GM10266 (cell line): ENCODE measurements around the gene KCNG4.
"Not testable (repeated sequence)": the region's sequence is repeated elsewhere in the genome, so short reads cannot be mapped to it uniquely, and the experiment has no call there.

ENCODE experiments used
- DNase-seq: peaks from one replicate; pipeline ENCODE4 v3.0.0; 2012; ENCODE audit errors: extremely low spot score
- TF ChIP-seq, protein P1 (sequence below): IDR thresholded peaks from 2 replicates; pipeline ENCODE4 v1.5.1; 2012; ENCODE audit warnings: mild to moderate bottlenecking, low read depth; ENCODE audit not compliant: control insufficient read depth, insufficient read depth; ENCODE audit errors: missing control alignments

KCNG4 gene

GRCh38 chr16:84209989-84210388 is 29.8 kb downstream of the KCNG4 start:
- TF ChIP-seq, protein P1, sequence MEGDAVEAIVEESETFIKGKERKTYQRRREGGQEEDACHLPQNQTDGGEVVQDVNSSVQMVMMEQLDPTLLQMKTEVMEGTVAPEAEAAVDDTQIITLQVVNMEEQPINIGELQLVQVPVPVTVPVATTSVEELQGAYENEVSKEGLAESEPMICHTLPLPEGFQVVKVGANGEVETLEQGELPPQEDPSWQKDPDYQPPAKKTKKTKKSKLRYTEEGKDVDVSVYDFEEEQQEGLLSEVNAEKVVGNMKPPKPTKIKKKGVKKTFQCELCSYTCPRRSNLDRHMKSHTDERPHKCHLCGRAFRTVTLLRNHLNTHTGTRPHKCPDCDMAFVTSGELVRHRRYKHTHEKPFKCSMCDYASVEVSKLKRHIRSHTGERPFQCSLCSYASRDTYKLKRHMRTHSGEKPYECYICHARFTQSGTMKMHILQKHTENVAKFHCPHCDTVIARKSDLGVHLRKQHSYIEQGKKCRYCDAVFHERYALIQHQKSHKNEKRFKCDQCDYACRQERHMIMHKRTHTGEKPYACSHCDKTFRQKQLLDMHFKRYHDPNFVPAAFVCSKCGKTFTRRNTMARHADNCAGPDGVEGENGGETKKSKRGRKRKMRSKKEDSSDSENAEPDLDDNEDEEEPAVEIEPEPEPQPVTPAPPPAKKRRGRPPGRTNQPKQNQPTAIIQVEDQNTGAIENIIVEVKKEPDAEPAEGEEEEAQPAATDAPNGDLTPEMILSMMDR = no peak
- no peak for DNase-seq

- TF ChIP-seq, protein P1 = no peak
- DNase-seq = no peak
These were observed 31.9 kb downstream of the KCNG4 start for GRCh38 chr16:84207879-84208278.

- TF ChIP-seq, protein P1 = no peak
- DNase-seq = no peak
These were observed 32.6 kb downstream of the KCNG4 start for GRCh38 chr16:84207251-84207650.

DNA sequence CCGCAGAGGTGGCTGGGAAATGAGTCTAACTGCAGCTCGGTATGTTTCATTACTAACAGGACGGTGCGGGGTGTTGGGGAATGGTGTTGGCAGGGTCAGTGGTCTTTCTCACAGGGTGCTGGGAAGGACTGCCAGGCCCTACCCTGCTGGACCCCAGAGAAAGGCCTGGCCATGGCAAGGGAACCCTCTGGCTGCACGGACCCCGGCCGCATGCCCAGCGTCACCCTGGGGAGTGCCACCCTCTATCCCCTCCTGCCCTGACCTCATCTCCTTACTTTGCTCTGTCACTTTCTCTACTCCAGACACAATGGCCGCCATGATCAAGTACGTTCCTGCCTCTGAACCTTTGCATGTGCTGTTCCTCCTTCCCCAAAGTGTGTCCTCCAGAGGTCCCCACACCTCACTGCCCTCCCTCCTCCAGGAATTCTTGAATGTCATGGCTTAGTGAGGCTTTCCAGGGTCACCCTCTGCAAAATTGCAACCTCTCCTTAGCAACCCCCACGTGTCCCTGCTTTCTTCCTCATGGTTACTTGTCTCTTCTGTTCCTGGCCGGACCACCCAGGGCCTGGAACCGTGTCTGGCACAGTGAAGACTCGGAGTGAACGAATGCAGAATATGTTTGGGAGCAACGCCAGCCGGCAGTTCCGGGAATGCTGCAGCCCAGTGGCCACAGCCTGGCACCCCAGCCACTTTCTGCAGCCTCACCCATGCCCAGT is 33.7 kb downstream of the KCNG4 start:
- TF ChIP-seq, protein P1 = no peak
- no peak for DNase-seq

DNA sequence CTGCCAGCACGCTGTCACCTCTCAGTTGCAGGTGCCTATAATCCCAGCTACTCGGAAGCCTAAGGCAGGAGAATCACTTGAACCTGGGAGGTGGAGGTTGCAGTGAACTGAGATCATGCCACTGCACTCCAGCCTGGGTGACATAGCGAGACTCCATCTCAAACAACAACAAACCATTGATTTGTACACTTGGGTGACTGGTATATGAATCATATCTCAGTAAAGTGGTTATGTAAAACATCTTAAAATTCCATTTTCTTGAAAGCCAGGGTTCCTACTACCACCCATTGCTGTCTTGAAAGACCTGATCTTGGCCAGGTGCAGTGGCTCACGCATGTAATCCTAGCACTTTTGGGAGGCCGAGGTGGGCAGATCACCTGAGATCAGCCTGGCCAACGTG is 34.7 kb downstream of the KCNG4 start:
- not testable (repeated sequence) for DNase-seq

DNA sequence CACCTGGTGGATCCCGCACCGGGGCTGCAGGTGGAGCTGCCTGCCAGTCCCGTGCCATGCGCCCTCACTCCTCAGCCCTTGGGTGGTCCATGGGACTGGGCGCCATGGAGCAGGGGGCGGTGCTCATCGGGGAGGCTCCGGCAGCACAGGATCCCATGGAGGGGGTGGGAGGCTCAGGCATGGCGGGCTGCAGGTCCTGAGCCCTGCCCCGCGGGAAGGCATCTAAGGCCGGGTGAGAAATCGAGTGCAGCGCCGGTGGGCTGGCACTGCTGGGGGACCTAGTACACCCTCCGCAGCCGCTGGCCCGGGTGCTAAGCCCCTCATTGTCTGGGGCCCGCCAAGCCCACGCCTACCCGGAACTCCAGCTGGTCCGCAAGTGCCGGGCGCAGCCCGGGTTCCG is 35.3 kb downstream of the KCNG4 start:
- DNase-seq = not testable (repeated sequence)

- TF ChIP-seq, protein P1 = no peak
- no peak for DNase-seq
These were observed 40.0 kb downstream of the KCNG4 start for GRCh38 chr16:84199861-84200260.

DNA sequence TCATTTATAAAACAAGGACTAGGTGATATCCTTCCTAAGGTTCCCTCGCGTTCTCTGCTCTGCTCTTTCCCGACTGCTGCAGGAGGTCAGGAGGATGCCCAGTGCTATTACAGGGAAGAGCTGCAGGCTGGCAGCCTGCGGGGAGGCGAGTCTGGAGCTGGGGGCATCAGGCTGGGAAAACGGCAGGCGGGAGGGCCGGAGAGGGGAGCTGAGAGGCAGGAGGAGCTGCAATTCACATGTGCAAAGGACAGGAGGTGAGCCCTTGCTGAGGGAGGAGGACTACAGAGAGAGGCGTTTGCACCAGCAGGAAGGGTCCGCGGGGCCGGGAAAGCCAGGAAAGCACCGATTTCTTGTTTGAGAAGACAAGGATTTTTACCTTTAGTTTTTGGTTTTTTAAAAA is 40.7 kb downstream of the KCNG4 start:
- TF ChIP-seq, protein P1 = no peak
- DNase-seq = no peak

GRCh38 chr16:84198401-84198800 is 41.4 kb downstream of the KCNG4 start:
- no peak for DNase-seq
- TF ChIP-seq, protein P1 = no peak
